Activated CD4-positive, alpha-beta memory T cell treated with anti-CD3 and anti-CD28 coated beads, Interleukin-2, amount 10 ng/mL, durations not matched to agents 7 days and 5 days (primary cell): ENCODE measurements around the gene FAM237A. TPM values are rescaled to one million over a fixed set of nuclear protein-coding genes. Genes with fewer than 3 reads are reported as not detected.
A peak's percentile ranks its signal among the peaks of the same experiment; 100 is the strongest.

Source experiments
- CTCF ChIA-PET: fragments of 350-600 bp; sonication (Branson Sonifier 250); formaldehyde crosslinking; loops from one replicate; lab custom pipeline; 2021; ENCODE audit warnings: antibody characterized with exemption, inconsistent platforms; lab: Charles Lee
- POLR2A ChIA-PET: fragments of 350-600 bp; sonication (Branson Sonifier 250); formaldehyde crosslinking; loops from one replicate; lab custom pipeline; 2021; ENCODE audit warnings: antibody characterized with exemption; lab: Charles Lee
- DNase-seq: peaks from one replicate; pipeline ENCODE4 v3.0.0-alpha.2; 2020
- H3K27ac Mint-ChIP-seq: one replicate; pipeline ENCODE4 v1.8.0; 2021; ENCODE audit warnings: mild to moderate bottlenecking, mixed read lengths
- H3K27me3 Mint-ChIP-seq: one replicate; pipeline ENCODE4 v1.8.0; 2021; ENCODE audit warnings: mixed read lengths
- H3K36me3 Mint-ChIP-seq: one replicate; pipeline ENCODE4 v1.8.0; 2021; ENCODE audit warnings: low read depth, mixed read lengths
- H3K4me1 Mint-ChIP-seq: one replicate; pipeline ENCODE4 v1.8.0; 2021; ENCODE audit warnings: mixed read lengths
- H3K4me3 Mint-ChIP-seq: one replicate; pipeline ENCODE4 v1.8.0; 2021; ENCODE audit warnings: mild to moderate bottlenecking, mixed read lengths
- H3K9me3 Mint-ChIP-seq: one replicate; pipeline ENCODE4 v1.8.0; 2021; ENCODE audit warnings: mixed read lengths
- total RNA-seq, 2 experiments: library from RNA; stranded (reverse); gene quantifications; one replicate each; pipeline ENCODE4 v1.2.3, GENCODE V29; 2021

The FAM237A gene
- total RNA-seq: not detected

- ChIA-PET CTCF (interaction anchor here (0.7 kb wide), 1 partner anchor 425 kb away, joined by 4 read pairs; no protein-coding TSS in a partner anchor), POLR2A (no interaction called here)
- Mint-ChIP-seq H3K36me3 (no peaks in the 10 kb centered on the region), H3K27ac (no peak within 1 kb of the TSS), H3K4me3 (no peak within 1 kb of the TSS), H3K4me1 (no peaks in the 10 kb centered on the region), H3K27me3 (peaks cover 13% of the 10 kb centered on the region), H3K9me3 (no peaks in the 10 kb centered on the region)
- DNase-seq: peak; percentile 20
These were observed at the start of gene FAM237A for GRCh38 chr2:206642075-206643025. Gene FAM237A (plus strand): TSS chr2:206642487. CDS start chr2:206644237, 1,750 bp downstream.

- H3K9me3 Mint-ChIP-seq: no peaks in the 10 kb centered on the region
- DNase-seq: no peak
- no peak overlapping the region for H3K4me3 Mint-ChIP-seq
- H3K27ac Mint-ChIP-seq: no peak overlapping the region
- POLR2A ChIA-PET: no interaction called here
- no peaks in the 10 kb centered on the region for H3K27me3 Mint-ChIP-seq
- CTCF ChIA-PET: no interaction called here
- H3K36me3 Mint-ChIP-seq: no peaks in the 10 kb centered on the region
- H3K4me1 Mint-ChIP-seq: no peaks in the 10 kb centered on the region
These were observed 44.5 kb upstream of the FAM237A start for GRCh38 chr2:206597717-206598218.

GRCh38 chr2:206603243-206603642 lies 39.0 kb upstream of the FAM237A start:
- no peaks in the 10 kb centered on the region for H3K4me1 Mint-ChIP-seq
- no peak overlapping the region for H3K27ac Mint-ChIP-seq
- no peak for DNase-seq
- H3K36me3 Mint-ChIP-seq: no peaks in the 10 kb centered on the region
- no peak overlapping the region for H3K4me3 Mint-ChIP-seq
- ChIA-PET CTCF (no interaction called here), POLR2A (no interaction called here)
- H3K9me3 Mint-ChIP-seq: no peaks in the 10 kb centered on the region
- no peaks in the 10 kb centered on the region for H3K27me3 Mint-ChIP-seq

GRCh38 chr2:206610451-206610850 lies 31.8 kb upstream of the FAM237A start:
- POLR2A ChIA-PET: no interaction called here

GRCh38 chr2:206611191-206611590 lies 31.1 kb upstream of the FAM237A start:
- H3K9me3 Mint-ChIP-seq: no peaks in the 10 kb centered on the region
- no peak overlapping the region for H3K27ac Mint-ChIP-seq
- no peak for DNase-seq
- no peaks in the 10 kb centered on the region for H3K27me3 Mint-ChIP-seq
- H3K4me1 Mint-ChIP-seq: peaks cover 2% of the 10 kb centered on the region
- H3K4me3 Mint-ChIP-seq: no peak overlapping the region
- CTCF ChIA-PET: no interaction called here
- POLR2A ChIA-PET: no interaction called here
- no peaks in the 10 kb centered on the region for H3K36me3 Mint-ChIP-seq

More at GRCh38 chr2:206610451-206610850, 31.8 kb upstream of the FAM237A start:
- no peak for DNase-seq
- Mint-ChIP-seq H3K27ac (no peak overlapping the region), H3K4me3 (no peak overlapping the region), H3K4me1 (peaks cover 2% of the 10 kb centered on the region), H3K9me3 (no peaks in the 10 kb centered on the region), H3K36me3 (no peaks in the 10 kb centered on the region), H3K27me3 (no peaks in the 10 kb centered on the region)
- CTCF ChIA-PET: no interaction called here

- ChIA-PET CTCF (no interaction called here), POLR2A (no interaction called here)
- no peaks in the 10 kb centered on the region for H3K27me3 Mint-ChIP-seq
- no peak overlapping the region for H3K4me3 Mint-ChIP-seq
- DNase-seq: no peak
- H3K9me3 Mint-ChIP-seq: no peaks in the 10 kb centered on the region
- H3K36me3 Mint-ChIP-seq: no peaks in the 10 kb centered on the region
- no peak overlapping the region for H3K27ac Mint-ChIP-seq
- H3K4me1 Mint-ChIP-seq: peaks cover 2% of the 10 kb centered on the region
These were observed 30.6 kb upstream of the FAM237A start for GRCh38 chr2:206611736-206612135.

GRCh38 chr2:206614811-206615210 lies 27.5 kb upstream of the FAM237A start:
- ChIA-PET POLR2A (no interaction called here), CTCF (no interaction called here)
- Mint-ChIP-seq H3K4me1 (no peaks in the 10 kb centered on the region), H3K27ac (no peak overlapping the region), H3K27me3 (no peaks in the 10 kb centered on the region), H3K9me3 (no peaks in the 10 kb centered on the region), H3K4me3 (no peak overlapping the region), H3K36me3 (no peaks in the 10 kb centered on the region)
- DNase-seq: no peak

GRCh38 chr2:206615417-206616089 lies 26.7 kb upstream of the FAM237A start:
- no peak overlapping the region for H3K27ac Mint-ChIP-seq

GRCh38 chr2:206616151-206616550 lies 26.1 kb upstream of the FAM237A start:
- H3K9me3 Mint-ChIP-seq: no peaks in the 10 kb centered on the region
- CTCF ChIA-PET: no interaction called here
- POLR2A ChIA-PET: no interaction called here
- no peaks in the 10 kb centered on the region for H3K27me3 Mint-ChIP-seq
- DNase-seq: no peak
- H3K4me1 Mint-ChIP-seq: no peaks in the 10 kb centered on the region
- H3K36me3 Mint-ChIP-seq: no peaks in the 10 kb centered on the region
- H3K4me3 Mint-ChIP-seq: no peak overlapping the region
- no peak overlapping the region for H3K27ac Mint-ChIP-seq

More at GRCh38 chr2:206615417-206616089, 26.7 kb upstream of the FAM237A start:
- ChIA-PET POLR2A (no interaction called here), CTCF (no interaction called here)
- no peaks in the 10 kb centered on the region for H3K36me3 Mint-ChIP-seq
- H3K4me3 Mint-ChIP-seq: no peak overlapping the region
- no peaks in the 10 kb centered on the region for H3K27me3 Mint-ChIP-seq
- H3K9me3 Mint-ChIP-seq: no peaks in the 10 kb centered on the region
- no peaks in the 10 kb centered on the region for H3K4me1 Mint-ChIP-seq
- DNase-seq: no peak

GRCh38 chr2:206619011-206619410 lies 23.3 kb upstream of the FAM237A start:
- Mint-ChIP-seq H3K4me1 (no peaks in the 10 kb centered on the region), H3K4me3 (no peak overlapping the region), H3K9me3 (no peaks in the 10 kb centered on the region), H3K27ac (no peak overlapping the region), H3K36me3 (no peaks in the 10 kb centered on the region), H3K27me3 (no peaks in the 10 kb centered on the region)
- ChIA-PET POLR2A (no interaction called here), CTCF (no interaction called here)
- no peak for DNase-seq

GRCh38 chr2:206626108-206626507 lies 16.2 kb upstream of the FAM237A start:
- Mint-ChIP-seq H3K4me3 (no peak overlapping the region), H3K9me3 (no peaks in the 10 kb centered on the region), H3K27ac (no peak overlapping the region), H3K36me3 (no peaks in the 10 kb centered on the region), H3K4me1 (no peaks in the 10 kb centered on the region), H3K27me3 (peaks cover 9% of the 10 kb centered on the region)
- DNase-seq: no peak
- CTCF ChIA-PET: no interaction called here
- POLR2A ChIA-PET: no interaction called here

- Mint-ChIP-seq H3K27me3 (peaks cover 15% of the 10 kb centered on the region), H3K27ac (no peak overlapping the region), H3K36me3 (no peaks in the 10 kb centered on the region), H3K4me3 (no peak overlapping the region), H3K9me3 (no peaks in the 10 kb centered on the region), H3K4me1 (no peaks in the 10 kb centered on the region)
- CTCF ChIA-PET: no interaction called here
- POLR2A ChIA-PET: no interaction called here
- no peak for DNase-seq
These were observed 14.7 kb upstream of the FAM237A start for GRCh38 chr2:206627632-206628031.

GRCh38 chr2:206631340-206631739 lies 10.9 kb upstream of the FAM237A start:
- POLR2A ChIA-PET: no interaction called here
- H3K4me3 Mint-ChIP-seq: no peak overlapping the region
- peaks cover 23% of the 10 kb centered on the region for H3K27me3 Mint-ChIP-seq
- no peak overlapping the region for H3K27ac Mint-ChIP-seq
- DNase-seq: no peak
- CTCF ChIA-PET: interaction anchor here (0.6 kb wide), 1 partner anchor 150 kb away, joined by 8 read pairs; no protein-coding TSS in a partner anchor
- H3K4me1 Mint-ChIP-seq: no peaks in the 10 kb centered on the region
- no peaks in the 10 kb centered on the region for H3K9me3 Mint-ChIP-seq
- no peaks in the 10 kb centered on the region for H3K36me3 Mint-ChIP-seq
